Duodenal mucosa (tissue), 2 donors: Measurements from ENCODE around the gene TAB2.

Source experiments
- H3K27ac ChIP-seq: one replicate; pipeline ENCODE4 v1.7.0; 2013; ENCODE audit warnings: low read depth, low read length
- H3K27me3 ChIP-seq, 2 donors: one replicate each; pipeline ENCODE4 v1.7.0; 2013; ENCODE audit warnings: low read length in 2 of 2, control low read depth in 1 of 2; ENCODE audit not compliant: insufficient read depth in 2 of 2, control insufficient read depth in 1 of 2
- H3K36me3 ChIP-seq, 2 donors: one replicate each; pipeline ENCODE4 v1.7.0; 2013; ENCODE audit warnings: low read length in 2 of 2, control low read depth in 1 of 2; ENCODE audit not compliant: insufficient read depth in 2 of 2, control insufficient read depth in 1 of 2
- H3K4me1 ChIP-seq, 2 donors: one replicate each; pipeline ENCODE4 v1.7.0; 2013; ENCODE audit warnings: low read length in 2 of 2, control low read depth in 1 of 2; ENCODE audit not compliant: insufficient read depth in 2 of 2, control insufficient read depth in 1 of 2
- H3K4me3 ChIP-seq, 2 donors: one replicate each; pipeline ENCODE4 v1.7.0; 2013; ENCODE audit warnings: low read length in 2 of 2, low read depth in 1 of 2
- H3K9ac ChIP-seq, 2 donors: one replicate each; pipeline ENCODE4 v1.7.0; 2013; ENCODE audit warnings: low read length in 2 of 2, low read depth in 1 of 2
- H3K9me3 ChIP-seq, 2 donors: one replicate each; pipeline ENCODE4 v1.7.0; 2013; ENCODE audit warnings: low read length in 2 of 2, control low read depth in 1 of 2; ENCODE audit not compliant: control insufficient read depth in 1 of 2

The TAB2 gene

DNA sequence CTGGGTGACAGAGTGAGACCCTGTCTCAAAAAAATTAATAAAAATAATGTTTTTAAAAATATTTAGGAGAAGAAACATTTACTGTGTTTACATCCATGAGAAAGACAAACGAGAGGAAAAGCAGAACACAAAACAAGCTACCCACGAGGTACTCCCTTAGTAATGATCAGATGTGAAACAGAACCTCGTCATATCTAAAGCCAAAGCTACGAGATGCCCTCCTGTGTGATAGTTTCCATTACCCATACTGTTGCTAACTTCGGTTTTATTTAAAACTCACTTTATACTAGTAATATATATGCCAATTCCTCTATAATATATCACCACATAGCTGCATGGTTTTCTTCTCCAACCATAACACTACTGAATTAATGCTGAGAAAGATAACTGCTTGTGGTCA lies 103.6 kb downstream of the TAB2 start:
- Histone ChIP-seq H3K36me3 (no peaks in the 10 kb centered on the region), H3K9ac (no peak overlapping the region), H3K4me1 (no peaks in the 10 kb centered on the region), H3K27me3 (no peaks in the 10 kb centered on the region), H3K9me3 (no peaks in the 10 kb centered on the region), H3K4me3 (no peak overlapping the region), H3K27ac (no peak overlapping the region)

DNA sequence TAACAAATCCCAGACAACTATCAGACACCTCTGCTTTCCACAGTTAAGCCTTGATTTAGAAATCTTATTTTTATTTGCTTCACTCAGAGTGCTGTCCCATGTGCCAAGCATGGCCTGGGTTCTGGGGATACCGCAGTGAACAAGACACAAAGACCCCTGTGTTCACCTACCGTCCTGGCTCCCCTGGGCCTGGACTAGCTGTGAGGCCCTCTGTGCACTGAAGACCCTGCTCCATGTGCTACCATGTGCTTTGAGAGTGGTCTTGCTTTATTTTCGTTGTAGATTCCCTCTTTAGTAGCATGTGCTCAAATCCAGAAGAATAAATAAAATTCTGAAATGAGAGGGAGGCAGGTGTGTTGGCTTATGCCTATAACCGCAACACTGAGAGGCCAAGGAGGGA lies 105.1 kb downstream of the TAB2 start:
- H3K27me3 ChIP-seq = no peaks in the 10 kb centered on the region
- no peaks in the 10 kb centered on the region for H3K4me1 ChIP-seq
- H3K9ac ChIP-seq = no peak overlapping the region

DNA sequence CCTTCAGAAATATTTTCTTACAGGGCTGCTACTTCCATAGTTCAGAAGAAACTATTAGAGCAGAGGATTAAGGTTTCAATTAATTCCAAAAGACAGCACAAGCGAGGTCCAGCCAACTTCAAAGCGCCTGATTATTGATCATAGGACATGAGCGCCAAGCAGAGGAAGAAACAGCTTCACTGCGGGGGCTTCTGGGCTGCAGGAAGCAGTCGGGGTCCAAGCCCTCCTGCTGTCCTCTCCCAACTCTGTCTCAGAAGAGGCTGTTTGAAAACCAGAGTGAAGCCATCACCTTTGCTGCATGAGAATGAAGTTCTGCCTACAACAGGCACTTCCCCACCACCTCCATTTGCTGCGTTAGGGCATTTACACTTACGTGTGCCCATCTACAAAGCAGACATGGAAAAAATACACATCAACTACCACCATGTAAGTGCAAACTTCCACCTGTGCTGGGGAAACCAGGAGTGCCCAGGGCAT lies 106.5 kb downstream of the TAB2 start:
- Histone ChIP-seq H3K4me1 (no peaks in the 10 kb centered on the region), H3K27ac (no peak overlapping the region), H3K4me3 (no peak overlapping the region), H3K9ac (no peak overlapping the region), H3K9me3 (no peaks in the 10 kb centered on the region), H3K36me3 (no peaks in the 10 kb centered on the region), H3K27me3 (no peaks in the 10 kb centered on the region)

More for the DNA sequence above, 105.1 kb downstream of the TAB2 start:
- Histone ChIP-seq H3K9me3 (no peaks in the 10 kb centered on the region), H3K27ac (no peak overlapping the region), H3K36me3 (no peaks in the 10 kb centered on the region), H3K4me3 (no peak overlapping the region)

DNA sequence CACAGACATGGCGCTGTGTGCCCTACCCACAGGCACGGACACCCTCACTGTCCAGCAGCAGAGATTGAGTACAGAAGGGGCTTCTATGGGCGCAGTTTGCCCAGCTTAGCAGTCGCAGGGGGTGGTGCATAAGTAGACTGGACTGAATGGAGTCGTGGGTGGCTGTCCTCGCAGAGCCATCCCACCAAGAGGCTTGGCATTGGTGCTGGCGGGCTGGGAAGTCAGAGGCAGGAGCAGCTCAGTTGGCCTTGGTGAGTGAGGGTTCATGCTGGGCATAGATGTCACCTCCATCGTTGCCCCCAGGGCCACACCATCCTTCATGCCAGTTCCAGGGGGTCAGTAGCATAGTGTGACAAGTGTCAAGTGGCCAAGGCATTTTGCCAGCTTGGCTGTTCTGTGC lies 107.7 kb downstream of the TAB2 start:
- no peaks in the 10 kb centered on the region for H3K9me3 ChIP-seq
- H3K4me3 ChIP-seq = no peak overlapping the region
- H3K27me3 ChIP-seq = no peaks in the 10 kb centered on the region
- H3K36me3 ChIP-seq = no peaks in the 10 kb centered on the region
- H3K4me1 ChIP-seq = no peaks in the 10 kb centered on the region
- H3K27ac ChIP-seq = no peak overlapping the region
- no peak overlapping the region for H3K9ac ChIP-seq

DNA sequence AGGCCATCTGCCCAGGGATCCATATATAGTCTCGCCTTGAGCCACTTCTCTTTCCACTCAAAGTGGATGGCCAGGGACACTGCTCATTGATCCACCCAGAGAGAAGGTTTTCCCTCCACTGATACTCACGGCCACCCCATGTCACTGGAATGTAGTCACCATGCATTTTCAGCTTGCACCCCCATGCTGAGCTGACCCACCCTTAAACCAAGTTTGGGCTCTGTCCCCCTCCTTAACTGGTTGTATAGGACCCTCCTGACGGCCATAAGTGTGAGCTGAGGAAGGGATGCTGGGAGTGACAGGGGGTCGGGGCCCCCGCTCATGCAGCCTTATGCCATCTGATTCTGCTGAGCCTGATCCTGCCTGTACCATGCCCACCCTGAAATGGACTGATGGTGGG lies 108.2 kb downstream of the TAB2 start:
- Histone ChIP-seq H3K9me3 (no peaks in the 10 kb centered on the region), H3K4me1 (no peaks in the 10 kb centered on the region), H3K36me3 (no peaks in the 10 kb centered on the region), H3K9ac (no peak overlapping the region), H3K27ac (no peak overlapping the region), H3K27me3 (no peaks in the 10 kb centered on the region), H3K4me3 (no peak overlapping the region)

DNA sequence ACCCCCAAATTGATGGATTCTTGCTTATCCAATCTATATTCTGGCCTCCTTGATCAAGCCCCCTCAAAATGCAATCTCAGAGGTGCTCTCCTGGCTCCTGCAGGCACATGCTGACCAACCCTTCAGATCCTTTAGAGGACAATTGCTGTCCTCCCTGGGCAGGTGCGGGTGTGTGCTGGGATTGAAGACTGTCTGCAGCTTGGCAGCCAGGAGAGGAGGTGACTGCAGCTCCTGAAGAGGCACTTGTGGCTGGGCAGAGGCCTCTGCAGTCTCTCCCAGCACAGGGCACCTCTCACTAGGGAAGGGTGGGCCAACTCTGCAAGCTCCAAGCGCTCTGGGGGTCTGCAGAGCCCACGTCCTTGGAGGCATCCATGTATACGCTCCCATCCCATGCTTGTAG lies 111.1 kb downstream of the TAB2 start:
- Histone ChIP-seq H3K27ac (no peak overlapping the region), H3K4me1 (peaks cover 0 to 3% of the 10 kb centered on the region in 2 donors), H3K36me3 (no peaks in the 10 kb centered on the region), H3K4me3 (no peak overlapping the region), H3K9ac (no peak overlapping the region), H3K9me3 (no peaks in the 10 kb centered on the region), H3K27me3 (no peaks in the 10 kb centered on the region)

DNA sequence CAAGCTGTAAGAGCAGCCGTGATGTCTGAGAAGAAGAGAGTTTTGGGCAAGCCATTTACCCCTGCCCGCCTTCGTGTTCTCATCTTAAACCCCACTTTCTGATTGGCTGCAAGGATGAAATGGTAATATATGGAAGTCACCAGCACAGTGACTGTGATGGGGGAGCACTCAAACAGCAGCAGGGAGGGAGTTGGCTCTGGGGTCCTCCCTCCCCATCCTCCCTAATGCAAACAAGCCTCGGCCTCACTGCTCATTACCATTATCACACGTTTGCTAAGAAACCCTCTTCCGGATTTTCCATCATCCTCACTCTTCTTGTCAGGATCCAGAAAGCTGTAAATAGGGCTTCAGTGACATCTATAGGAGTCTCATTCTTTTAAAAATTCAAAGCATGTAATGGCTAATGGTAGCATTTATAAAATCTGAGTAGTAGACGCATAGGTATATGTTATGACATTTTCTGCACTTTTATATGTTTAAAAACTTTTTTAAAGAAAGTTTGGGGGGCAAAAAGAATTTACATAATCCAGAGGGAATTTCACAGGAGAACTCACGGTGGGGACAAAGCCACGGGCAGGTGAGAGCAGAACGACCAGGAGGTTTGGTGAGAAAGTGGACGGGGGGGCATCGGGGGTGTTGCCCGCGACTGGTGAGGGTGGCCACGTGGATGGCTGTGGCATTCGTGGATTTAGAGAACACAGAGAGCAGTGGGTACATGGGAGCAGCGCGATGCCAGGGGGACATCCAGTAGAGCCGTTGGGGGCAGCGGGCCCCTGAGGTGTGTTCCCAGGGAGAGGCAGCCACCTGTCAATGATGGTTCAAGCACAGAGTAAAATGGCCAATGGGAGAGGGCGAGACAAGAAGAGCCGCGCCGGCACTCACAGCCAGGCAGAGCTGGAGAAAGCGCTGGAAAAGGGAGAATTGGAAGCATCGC lies 112.2 kb downstream of the TAB2 start:
- Histone ChIP-seq H3K27me3 (no peaks in the 10 kb centered on the region), H3K9ac (no peak overlapping the region), H3K4me3 (no peak overlapping the region), H3K36me3 (no peaks in the 10 kb centered on the region), H3K4me1 (peaks cover 0 to 3% of the 10 kb centered on the region in 2 donors), H3K27ac (no peak overlapping the region), H3K9me3 (no peaks in the 10 kb centered on the region)

DNA sequence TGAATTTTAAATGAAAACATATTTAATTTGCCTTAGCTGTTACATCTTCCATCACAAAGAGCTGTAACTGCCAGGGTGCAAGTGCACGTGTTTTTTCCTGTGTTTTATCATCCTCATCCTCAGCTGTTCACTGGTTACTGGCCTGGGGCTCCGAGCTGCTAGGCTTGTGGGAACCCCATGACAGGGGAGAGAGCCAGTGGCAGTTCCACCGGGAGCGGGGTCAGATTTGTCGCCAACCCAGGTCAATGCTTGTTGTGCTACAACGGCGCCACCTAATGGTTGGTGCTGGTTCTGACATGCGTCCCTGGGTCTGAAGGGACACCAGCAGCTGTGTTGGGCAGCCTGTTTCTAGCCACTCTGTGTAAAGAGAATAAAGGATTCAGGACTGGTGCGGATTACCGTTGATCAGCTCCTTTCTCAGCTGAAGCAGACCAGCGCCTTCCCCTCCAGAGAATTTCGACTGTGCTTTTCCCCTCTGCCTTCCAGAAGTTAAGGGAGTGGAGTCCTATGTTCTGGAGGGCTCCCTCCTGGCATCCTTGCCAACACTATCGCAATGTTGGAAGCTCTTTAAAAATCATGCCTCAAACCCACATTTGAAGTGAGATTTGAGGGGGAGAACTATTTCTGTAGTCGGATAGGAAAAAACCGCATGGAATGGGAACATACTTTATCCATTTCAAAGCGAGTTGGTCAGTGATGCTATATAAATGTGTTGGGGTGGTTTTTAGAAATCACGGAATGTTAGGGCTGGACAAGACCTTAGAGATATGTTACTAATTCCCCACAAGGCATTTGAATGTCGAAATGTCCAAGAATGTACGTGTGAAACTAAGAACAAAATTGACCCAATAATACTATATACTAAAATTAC lies 114.6 kb downstream of the TAB2 start:
- Histone ChIP-seq H3K36me3 (no peaks in the 10 kb centered on the region), H3K4me1 (peaks cover 0 to 3% of the 10 kb centered on the region in 2 donors), H3K9me3 (no peaks in the 10 kb centered on the region), H3K9ac (no peak overlapping the region), H3K27ac (no peak overlapping the region), H3K4me3 (no peak overlapping the region), H3K27me3 (no peaks in the 10 kb centered on the region)

DNA sequence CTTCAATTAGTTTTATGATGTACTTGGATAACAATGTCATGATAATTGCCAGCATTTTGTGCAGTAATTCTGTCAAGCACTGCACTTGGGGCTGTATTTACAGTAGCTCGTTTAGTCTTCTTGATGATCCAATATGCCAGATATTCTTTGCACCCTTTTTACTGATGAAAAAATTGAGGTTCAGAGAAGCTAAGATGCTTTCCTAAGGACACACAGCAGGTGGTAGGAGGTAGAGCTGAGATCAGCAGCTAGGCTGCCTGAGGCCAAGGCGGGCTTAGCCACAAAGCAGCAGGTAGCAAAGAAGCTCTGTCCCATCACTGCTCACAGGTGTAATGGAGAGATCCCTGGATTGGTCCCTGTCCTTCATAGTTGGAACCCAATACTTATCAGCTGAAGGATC lies 115.9 kb downstream of the TAB2 start:
- no peak overlapping the region for H3K27ac ChIP-seq
- no peaks in the 10 kb centered on the region for H3K36me3 ChIP-seq
- H3K4me1 ChIP-seq = peaks cover 0 to 3% of the 10 kb centered on the region in 2 donors
- no peak overlapping the region for H3K9ac ChIP-seq
- no peak overlapping the region for H3K4me3 ChIP-seq
- no peaks in the 10 kb centered on the region for H3K9me3 ChIP-seq
- no peaks in the 10 kb centered on the region for H3K27me3 ChIP-seq

DNA sequence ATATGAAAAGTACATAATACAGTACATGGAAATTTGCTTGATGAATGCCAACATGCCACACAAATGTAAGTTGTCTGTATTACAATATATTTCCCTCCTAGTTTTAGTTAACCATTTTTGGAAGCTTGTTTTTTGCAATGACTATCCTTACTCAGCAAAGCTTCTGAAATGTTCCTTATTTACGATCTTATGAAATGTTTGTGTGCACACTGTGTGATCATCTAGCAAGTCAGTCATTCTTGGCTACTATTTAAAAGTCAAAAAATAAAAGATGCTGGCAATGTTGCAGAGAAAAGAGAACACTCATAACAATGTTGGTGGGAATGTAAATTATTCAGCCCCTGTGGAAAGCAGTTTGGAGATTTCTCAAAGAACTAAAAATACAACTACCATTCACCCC lies 116.4 kb downstream of the TAB2 start:
- H3K36me3 ChIP-seq = no peaks in the 10 kb centered on the region
- no peak overlapping the region for H3K27ac ChIP-seq
- H3K4me3 ChIP-seq = no peak overlapping the region
- peaks cover 0 to 3% of the 10 kb centered on the region in 2 donors for H3K4me1 ChIP-seq
- H3K9me3 ChIP-seq = no peaks in the 10 kb centered on the region
- H3K9ac ChIP-seq = no peak overlapping the region
- no peaks in the 10 kb centered on the region for H3K27me3 ChIP-seq
